Stimulated activated naive B cell treated with anti-CD40 and anti-IgM and Interleukin-4, amounts not matched to agents 10 μg/mL and 1 μg/mL and 100 μg/mL, for 72 hours (primary cell): ENCODE measurements around the gene CNGA1.

Experiments used
- ATAC-seq, 2 donors: fragments of 150-1000 bp; cut with Tn5 transposase; replicated peaks; 2 replicates each; pipeline ENCODE4 v1.10.0; 2021; ENCODE audit warnings: moderate library complexity in 1 of 2
- DNase-seq: peaks from one replicate; pipeline ENCODE4 v3.0.0; 2021
- H3K27ac Mint-ChIP-seq: one replicate; pipeline ENCODE4 v1.8.0; 2022; ENCODE audit warnings: mild to moderate bottlenecking, mixed read lengths
- H3K27me3 Mint-ChIP-seq, 2 donors: one replicate each; pipeline ENCODE4 v1.8.0; 2022; ENCODE audit warnings: mixed read lengths in 2 of 2
- H3K36me3 Mint-ChIP-seq, 2 donors: one replicate each; pipeline ENCODE4 v1.8.0; 2022; ENCODE audit warnings: mixed read lengths in 2 of 2, mild to moderate bottlenecking in 1 of 2
- H3K4me1 Mint-ChIP-seq, 2 donors: one replicate each; pipeline ENCODE4 v1.8.0; 2022; ENCODE audit warnings: mixed read lengths in 2 of 2, mild to moderate bottlenecking in 1 of 2
- H3K4me3 Mint-ChIP-seq, 2 donors: one replicate each; pipeline ENCODE4 v1.8.0; 2022; ENCODE audit warnings: mild to moderate bottlenecking in 2 of 2, mixed read lengths in 2 of 2, moderate library complexity in 1 of 2
- H3K9me3 Mint-ChIP-seq, 2 donors: one replicate each; pipeline ENCODE4 v1.8.0; 2022; ENCODE audit warnings: mixed read lengths in 2 of 2, mild to moderate bottlenecking in 1 of 2

Gene CNGA1

GRCh38 chr4:48016141-48017107, at the start of gene CNGA1, which contains the start of gene NIPAL1:
Gene CNGA1 (minus strand): TSS chr4:48016681. CDS start chr4:47952689, 63,992 bp downstream.
Gene NIPAL1 (plus strand): TSS chr4:48016772. CDS start chr4:48016840, 68 bp downstream.
- Mint-ChIP-seq H3K9me3 (no peaks in the 10 kb centered on the region), H3K4me3 (peak within 1 kb of the TSS; percentile 81 to 89), H3K27me3 (peaks cover 32 to 45% of the 10 kb centered on the region in 2 donors), H3K27ac (no peak within 1 kb of the TSS), H3K36me3 (no peaks in the 10 kb centered on the region), H3K4me1 (peaks cover 4 to 24% of the 10 kb centered on the region in 2 donors)
- peak; percentile 89 to 91 for ATAC-seq
- peak; percentile 44 for DNase-seq

- Mint-ChIP-seq H3K4me3 (no peak overlapping the region), H3K27ac (peak overlapping the region; percentile 56), H3K27me3 (peaks cover 5 to 10% of the 10 kb centered on the region in 2 donors), H3K4me1 (peaks cover 9 to 26% of the 10 kb centered on the region in 2 donors), H3K36me3 (peaks cover 3 to 4% of the 10 kb centered on the region in 2 donors), H3K9me3 (peaks cover 2 to 5% of the 10 kb centered on the region in 2 donors)
- ATAC-seq (peak; percentile 82 to 86), DNase-seq (peak; percentile 19)
These were observed 49.1 kb upstream of the CNGA1 start for GRCh38 chr4:48065587-48066052.

GRCh38 chr4:48064349-48064748, 47.9 kb upstream of the CNGA1 start:
- ATAC-seq, result peak; percentile 79 to 88
- DNase-seq, result peak; percentile 31
- H3K36me3 Mint-ChIP-seq, result peaks cover 3 to 8% of the 10 kb centered on the region in 2 donors
- peaks cover 6 to 7% of the 10 kb centered on the region in 2 donors for H3K9me3 Mint-ChIP-seq
- H3K27me3 Mint-ChIP-seq, result peaks cover 11 to 18% of the 10 kb centered on the region in 2 donors
- no peak overlapping the region for H3K4me3 Mint-ChIP-seq
- H3K27ac Mint-ChIP-seq, result no peak overlapping the region
- H3K4me1 Mint-ChIP-seq, result peaks cover 9 to 26% of the 10 kb centered on the region in 2 donors

GRCh38 chr4:48058617-48059530, 42.4 kb upstream of the CNGA1 start:
- Mint-ChIP-seq H3K9me3 (peaks cover 6 to 7% of the 10 kb centered on the region in 2 donors), H3K4me1 (peaks cover 0 to 2% of the 10 kb centered on the region in 2 donors), H3K36me3 (peaks cover 3 to 6% of the 10 kb centered on the region in 2 donors), H3K4me3 (no peak overlapping the region), H3K27ac (no peak overlapping the region), H3K27me3 (peaks cover 20 to 28% of the 10 kb centered on the region in 2 donors)
- DNase-seq (no peak), ATAC-seq (no peak)

- DNase-seq (no peak), ATAC-seq (no peak)
- Mint-ChIP-seq H3K36me3 (no peaks in the 10 kb centered on the region), H3K4me1 (peaks cover 20 to 41% of the 10 kb centered on the region in 2 donors), H3K27ac (no peak overlapping the region), H3K27me3 (peaks cover 6 to 14% of the 10 kb centered on the region in 2 donors), H3K4me3 (no peak overlapping the region), H3K9me3 (no peaks in the 10 kb centered on the region)
These were observed 34.6 kb upstream of the CNGA1 start for GRCh38 chr4:48051078-48051477.

GRCh38 chr4:48049483-48049882, 33.0 kb upstream of the CNGA1 start:
- no peak overlapping the region for H3K27ac Mint-ChIP-seq
- DNase-seq (no peak), ATAC-seq (no peak)
- no peak overlapping the region for H3K4me3 Mint-ChIP-seq
- H3K36me3 Mint-ChIP-seq, result no peaks in the 10 kb centered on the region
- peaks cover 8 to 18% of the 10 kb centered on the region in 2 donors for H3K27me3 Mint-ChIP-seq
- peaks cover 27 to 56% of the 10 kb centered on the region in 2 donors for H3K4me1 Mint-ChIP-seq
- H3K9me3 Mint-ChIP-seq, result no peaks in the 10 kb centered on the region

- Mint-ChIP-seq H3K27ac (no peak overlapping the region), H3K27me3 (peaks cover 8 to 18% of the 10 kb centered on the region in 2 donors), H3K4me1 (peaks cover 35 to 65% of the 10 kb centered on the region in 2 donors), H3K4me3 (peak overlapping the region in 1 of 2 donors; percentile 50), H3K36me3 (no peaks in the 10 kb centered on the region), H3K9me3 (no peaks in the 10 kb centered on the region)
- DNase-seq (no peak), ATAC-seq (peak; percentile 46 to 49)
These were observed 31.4 kb upstream of the CNGA1 start for GRCh38 chr4:48047896-48048295.

- Mint-ChIP-seq H3K4me1 (peaks cover 40 to 70% of the 10 kb centered on the region in 2 donors), H3K9me3 (no peaks in the 10 kb centered on the region), H3K27ac (peak overlapping the region; percentile 6), H3K4me3 (peak overlapping the region; percentile 53 to 54), H3K36me3 (no peaks in the 10 kb centered on the region), H3K27me3 (peaks cover 8 to 18% of the 10 kb centered on the region in 2 donors)
- ATAC-seq, result peak; percentile 97
- DNase-seq, result peak; percentile 74
These were observed 31.0 kb upstream of the CNGA1 start for GRCh38 chr4:48047421-48047844.

- no peak for ATAC-seq
- peak overlapping the region in 1 of 2 donors; percentile 22 for H3K4me3 Mint-ChIP-seq
- peaks cover 48 to 84% of the 10 kb centered on the region in 2 donors for H3K4me1 Mint-ChIP-seq
- peaks cover 8 to 12% of the 10 kb centered on the region in 2 donors for H3K27me3 Mint-ChIP-seq
- DNase-seq, result no peak
- no peaks in the 10 kb centered on the region for H3K9me3 Mint-ChIP-seq
- no peak overlapping the region for H3K27ac Mint-ChIP-seq
- no peaks in the 10 kb centered on the region for H3K36me3 Mint-ChIP-seq
These were observed 29.6 kb upstream of the CNGA1 start for GRCh38 chr4:48046059-48046458.

GRCh38 chr4:48044298-48044697, 27.8 kb upstream of the CNGA1 start:
- peaks cover 5 to 7% of the 10 kb centered on the region in 2 donors for H3K27me3 Mint-ChIP-seq
- ATAC-seq, result no peak
- H3K4me3 Mint-ChIP-seq, result no peak overlapping the region

GRCh38 chr4:48043504-48043903, 27.0 kb upstream of the CNGA1 start:
- DNase-seq (no peak), ATAC-seq (no peak)
- Mint-ChIP-seq H3K4me1 (peaks cover 45 to 67% of the 10 kb centered on the region in 2 donors), H3K27me3 (peaks cover 4 to 5% of the 10 kb centered on the region in 2 donors), H3K9me3 (no peaks in the 10 kb centered on the region), H3K36me3 (no peaks in the 10 kb centered on the region), H3K4me3 (no peak overlapping the region), H3K27ac (no peak overlapping the region)

More at GRCh38 chr4:48044298-48044697, 27.8 kb upstream of the CNGA1 start:
- no peaks in the 10 kb centered on the region for H3K36me3 Mint-ChIP-seq
- H3K27ac Mint-ChIP-seq, result no peak overlapping the region
- no peak for DNase-seq
- no peaks in the 10 kb centered on the region for H3K9me3 Mint-ChIP-seq
- peaks cover 45 to 75% of the 10 kb centered on the region in 2 donors for H3K4me1 Mint-ChIP-seq

GRCh38 chr4:48042979-48043461, 26.5 kb upstream of the CNGA1 start:
- no peak for DNase-seq
- H3K9me3 Mint-ChIP-seq, result no peaks in the 10 kb centered on the region
- no peak overlapping the region for H3K4me3 Mint-ChIP-seq
- peaks cover 4 to 5% of the 10 kb centered on the region in 2 donors for H3K27me3 Mint-ChIP-seq
- no peak overlapping the region for H3K27ac Mint-ChIP-seq
- no peaks in the 10 kb centered on the region for H3K36me3 Mint-ChIP-seq
- peaks cover 42 to 62% of the 10 kb centered on the region in 2 donors for H3K4me1 Mint-ChIP-seq
- no peak for ATAC-seq

GRCh38 chr4:48041535-48042137, 25.2 kb upstream of the CNGA1 start:
- ATAC-seq (peak; percentile 42 to 47), DNase-seq (no peak)
- H3K4me1 Mint-ChIP-seq, result peaks cover 33 to 55% of the 10 kb centered on the region in 2 donors
- H3K9me3 Mint-ChIP-seq, result no peaks in the 10 kb centered on the region
- H3K4me3 Mint-ChIP-seq, result peak overlapping the region; percentile 8 to 35
- H3K27me3 Mint-ChIP-seq, result peaks cover 4 to 5% of the 10 kb centered on the region in 2 donors
- H3K27ac Mint-ChIP-seq, result no peak overlapping the region
- H3K36me3 Mint-ChIP-seq, result no peaks in the 10 kb centered on the region
